WTC11 (cell line): ENCODE results near the gene SLC25A44. TPM values are rescaled to one million over a fixed set of nuclear protein-coding genes. Genes with fewer than 3 reads are reported as not detected.
A peak's percentile ranks its signal among the peaks of the same experiment; 100 is the strongest.

Experiments
- ATAC-seq: fragments of 200-7000 bp; cut with Tn5 transposase; 2 replicates; pipeline ENCODE4 v1.10.0; 2021; ENCODE audit warnings: mild to moderate bottlenecking, moderate library complexity
- CTCF ChIA-PET: fragments of 300-600 bp; sonication (Branson Sonifier 250); formaldehyde crosslinking; loops from one replicate; lab custom pipeline; 2021; ENCODE audit warnings: antibody characterized with exemption; lab: Charles Lee
- POLR2A ChIA-PET: fragments of 350-600 bp; sonication (Branson Sonifier 250); formaldehyde crosslinking; loops from one replicate; lab custom pipeline; 2021; ENCODE audit warnings: antibody characterized with exemption; lab: Charles Lee
- DNase-seq: peaks from one replicate; pipeline ENCODE4 v3.0.0; 2021; ENCODE audit warnings: low spot score
- H3K27ac Mint-ChIP-seq: 2 replicates; pipeline ENCODE4 v1.8.0; 2021; ENCODE audit warnings: mixed read lengths
- H3K27me3 Mint-ChIP-seq: 2 replicates; pipeline ENCODE4 v1.8.0; 2021; ENCODE audit warnings: low read depth, mild to moderate bottlenecking, moderate library complexity, mixed read lengths
- H3K36me3 Mint-ChIP-seq: 2 replicates; pipeline ENCODE4 v1.8.0; 2021; ENCODE audit warnings: mixed read lengths
- H3K4me1 Mint-ChIP-seq: 2 replicates; pipeline ENCODE4 v1.8.0; 2022; ENCODE audit warnings: mixed read lengths
- H3K4me3 Mint-ChIP-seq: 2 replicates; pipeline ENCODE4 v1.8.0; 2021; ENCODE audit warnings: mild to moderate bottlenecking, moderate library complexity, mixed read lengths
- H3K9me3 Mint-ChIP-seq: 2 replicates; pipeline ENCODE4 v1.8.0; 2021; ENCODE audit warnings: mixed read lengths
- AR ChIP-seq: fragments of 250-450 bp; sonication (Bioruptor Pico); IDR thresholded peaks from 2 replicates; pipeline ENCODE4 v1.9.0; 2021; ENCODE audit warnings: mild to moderate bottlenecking
- CREB1 ChIP-seq: sonication (generic); formaldehyde crosslinking; IDR thresholded peaks from 2 replicates; pipeline ENCODE4 v1.8.0; 2023; ENCODE audit warnings: mild to moderate bottlenecking, missing genetic modification reagents
- CREM ChIP-seq: sonication (generic); formaldehyde crosslinking; IDR thresholded peaks from 2 replicates; pipeline ENCODE4 v1.8.1; 2022; ENCODE audit warnings: mild to moderate bottlenecking, missing genetic modification reagents, moderate library complexity
- EMX1 ChIP-seq: fragments of 250-450 bp; sonication (Bioruptor Pico); IDR thresholded peaks from 2 replicates; pipeline ENCODE4 v1.8.0; 2021; ENCODE audit warnings: mild to moderate bottlenecking
- ESRRA ChIP-seq: sonication (generic); formaldehyde crosslinking; IDR thresholded peaks from 2 replicates; pipeline ENCODE4 v1.8.1; 2022; ENCODE audit warnings: mild to moderate bottlenecking, missing genetic modification reagents, borderline replicate concordance
- ETV6 ChIP-seq: sonication (generic); formaldehyde crosslinking; IDR thresholded peaks from 2 replicates; pipeline ENCODE4 v1.8.1; 2022; ENCODE audit warnings: mild to moderate bottlenecking, missing genetic modification reagents
- FOXK1 ChIP-seq: sonication (generic); formaldehyde crosslinking; IDR thresholded peaks from 2 replicates; pipeline ENCODE4 v1.8.0; 2022; ENCODE audit warnings: mild to moderate bottlenecking, moderate library complexity, missing genetic modification reagents
- FOXP1 ChIP-seq: sonication (generic); formaldehyde crosslinking; IDR thresholded peaks from 2 replicates; pipeline ENCODE4 v1.8.0; 2022; ENCODE audit warnings: missing genetic modification reagents, mild to moderate bottlenecking, moderate library complexity, borderline replicate concordance
- GABPB1 ChIP-seq: sonication (generic); formaldehyde crosslinking; IDR thresholded peaks from 2 replicates; pipeline ENCODE4 v1.8.1; 2023; ENCODE audit warnings: mild to moderate bottlenecking, missing genetic modification reagents
- GRHL2 ChIP-seq: fragments of 250-450 bp; sonication (Bioruptor Pico); IDR thresholded peaks from 2 replicates; pipeline ENCODE4 v1.8.0; 2022; ENCODE audit warnings: mild to moderate bottlenecking, moderate library complexity; ENCODE audit not compliant: insufficient replicate concordance, severe bottlenecking
- HMGXB4 ChIP-seq: sonication (generic); formaldehyde crosslinking; IDR thresholded peaks from 2 replicates; pipeline ENCODE4 v1.8.1; 2023; ENCODE audit warnings: mild to moderate bottlenecking, moderate library complexity, missing genetic modification reagents
- RORB ChIP-seq: fragments of 250-450 bp; sonication (Bioruptor Pico); IDR thresholded peaks from 2 replicates; pipeline ENCODE4 v1.9.0; 2021; ENCODE audit warnings: mild to moderate bottlenecking
- TCF7 ChIP-seq: sonication (generic); formaldehyde crosslinking; IDR thresholded peaks from 2 replicates; pipeline ENCODE4 v1.8.0; 2022; ENCODE audit warnings: mild to moderate bottlenecking, low read depth, missing genetic modification reagents, moderate library complexity
- TEAD1 ChIP-seq: sonication (generic); formaldehyde crosslinking; IDR thresholded peaks from 2 replicates; pipeline ENCODE4 v1.8.0; 2022; ENCODE audit warnings: mild to moderate bottlenecking, missing genetic modification reagents
- TEAD4 ChIP-seq: sonication (generic); formaldehyde crosslinking; IDR thresholded peaks from 2 replicates; pipeline ENCODE4 v1.8.0; 2022; ENCODE audit warnings: mild to moderate bottlenecking, missing genetic modification reagents
- ZBTB43 ChIP-seq: sonication (generic); formaldehyde crosslinking; IDR thresholded peaks from 2 replicates; pipeline ENCODE4 v1.8.1; 2023; ENCODE audit warnings: mild to moderate bottlenecking, missing genetic modification reagents
- ZNF121 ChIP-seq: sonication (generic); formaldehyde crosslinking; IDR thresholded peaks from 2 replicates; pipeline ENCODE4 v1.8.0; 2023; ENCODE audit warnings: missing genetic modification reagents
- ZNF232 ChIP-seq: sonication (generic); formaldehyde crosslinking; IDR thresholded peaks from 2 replicates; pipeline ENCODE4 v1.8.0; 2022; ENCODE audit warnings: mild to moderate bottlenecking, missing genetic modification reagents
- ZNF416 ChIP-seq: fragments of 250-450 bp; sonication (Bioruptor Pico); IDR thresholded peaks from 2 replicates; pipeline ENCODE4 v1.9.0; 2021; ENCODE audit warnings: mild to moderate bottlenecking, inconsistent platforms
- ZNF425 ChIP-seq: fragments of 250-450 bp; sonication (Bioruptor Pico); conservative IDR thresholded peaks from 2 replicates; pipeline ENCODE4 v1.9.0; 2021; ENCODE audit warnings: mild to moderate bottlenecking
- ZNF532 ChIP-seq: fragments of 250-450 bp; sonication (Bioruptor Pico); IDR thresholded peaks from 2 replicates; pipeline ENCODE4 v1.9.0; 2021; ENCODE audit warnings: mild to moderate bottlenecking, borderline replicate concordance
- ZNF671 ChIP-seq: fragments of 250-450 bp; sonication (Bioruptor Pico); IDR thresholded peaks from 2 replicates; pipeline ENCODE4 v1.8.0; 2021; ENCODE audit warnings: mild to moderate bottlenecking
- ZSCAN18 ChIP-seq: fragments of 250-450 bp; sonication (Bioruptor Pico); IDR thresholded peaks from 2 replicates; pipeline ENCODE4 v2.1.2; 2022; ENCODE audit warnings: mild to moderate bottlenecking, moderate library complexity
- total RNA-seq: library from RNA; stranded (reverse); gene quantifications from 3 replicates; pipeline ENCODE4 v1.2.3, GENCODE V29; 2021

SLC25A44 gene
- total RNA-seq, 1 experiment from 2014 or later, result 29.1 TPM

GRCh38 chr1:156259805-156260204, 65.9 kb downstream of the SLC25A44 start:
- Mint-ChIP-seq H3K4me1 (no peaks in the 10 kb centered on the region), H3K27ac (no peak overlapping the region), H3K27me3 (no peaks in the 10 kb centered on the region), H3K9me3 (no peaks in the 10 kb centered on the region), H3K4me3 (no peak overlapping the region), H3K36me3 (peaks cover 74% of the 10 kb centered on the region)
- ChIA-PET CTCF (interaction anchor here (0.5 to 1.8 kb wide), 13 partner anchors 9 to 122 kb away, joined by 3 to 9 read pairs (median 4); partner anchors contain the start of genes PAQR6 and PMF1), POLR2A (no interaction called here)
- no peak for DNase-seq
- peak; percentile 52 for ATAC-seq
- TF ChIP-seq GABPB1 (CRISPR knock-in tag) (no peak), RORB (no peak), ESRRA (no peak), ZSCAN18 (CRISPR knock-in tag) (no peak), TEAD4 (CRISPR knock-in tag) (no peak), ZNF121 (CRISPR knock-in tag) (no peak), EMX1 (CRISPR knock-in tag) (no peak)

- Mint-ChIP-seq H3K9me3 (no peaks in the 10 kb centered on the region), H3K27ac (no peak overlapping the region), H3K27me3 (no peaks in the 10 kb centered on the region), H3K4me1 (no peaks in the 10 kb centered on the region), H3K4me3 (no peak overlapping the region), H3K36me3 (peaks cover 82% of the 10 kb centered on the region)
- ChIA-PET POLR2A (no interaction called here), CTCF (interaction anchor here (1.3 to 1.8 kb wide), 2 partner anchors 15 to 120 kb away, joined by 9 read pairs; no protein-coding TSS in a partner anchor)
- ATAC-seq, result no peak
- DNase-seq, result no peak
- TF ChIP-seq ZNF671 (CRISPR knock-in tag) (no peak), AR (CRISPR knock-in tag) (no peak), FOXP1 (CRISPR knock-in tag) (no peak), HMGXB4 (CRISPR knock-in tag) (no peak), ETV6 (no peak), TCF7 (CRISPR knock-in tag) (no peak), ZNF532 (no peak), FOXK1 (CRISPR knock-in tag) (no peak), GRHL2 (no peak), ZNF425 (CRISPR knock-in tag) (no peak), ZBTB43 (CRISPR knock-in tag) (no peak), TEAD1 (CRISPR knock-in tag) (no peak), CREM (CRISPR knock-in tag) (no peak), ZNF232 (no peak), ZNF416 (CRISPR knock-in tag) (no peak), CREB1 (no peak)
Measured at GRCh38 chr1:156260896-156261295, 67.0 kb downstream of the SLC25A44 start.
